ENCODE measurements around the gene GRIK4.

DNA sequence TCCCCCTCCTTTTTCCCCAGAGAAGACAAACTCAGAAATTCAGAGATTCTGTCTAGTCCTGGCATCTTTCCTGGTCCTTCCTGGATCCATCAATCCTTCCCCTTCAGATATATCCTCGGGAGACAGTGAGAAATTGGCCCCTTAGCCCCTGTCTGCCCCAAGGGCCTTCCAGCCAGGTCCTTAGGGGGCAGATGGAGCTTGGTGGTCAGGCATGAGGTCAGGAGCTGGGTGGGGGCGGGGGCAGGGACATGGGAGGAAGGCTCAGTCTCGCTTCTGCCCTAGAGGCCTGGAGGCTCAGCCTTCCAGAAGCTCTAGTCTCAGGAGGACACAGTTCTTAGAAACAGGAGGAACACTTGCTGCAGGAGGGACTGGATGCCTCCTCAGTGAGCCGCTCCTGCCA is 304.6 kb downstream of the GRIK4 start:
- TF ChIP-seq, protein P1, sequence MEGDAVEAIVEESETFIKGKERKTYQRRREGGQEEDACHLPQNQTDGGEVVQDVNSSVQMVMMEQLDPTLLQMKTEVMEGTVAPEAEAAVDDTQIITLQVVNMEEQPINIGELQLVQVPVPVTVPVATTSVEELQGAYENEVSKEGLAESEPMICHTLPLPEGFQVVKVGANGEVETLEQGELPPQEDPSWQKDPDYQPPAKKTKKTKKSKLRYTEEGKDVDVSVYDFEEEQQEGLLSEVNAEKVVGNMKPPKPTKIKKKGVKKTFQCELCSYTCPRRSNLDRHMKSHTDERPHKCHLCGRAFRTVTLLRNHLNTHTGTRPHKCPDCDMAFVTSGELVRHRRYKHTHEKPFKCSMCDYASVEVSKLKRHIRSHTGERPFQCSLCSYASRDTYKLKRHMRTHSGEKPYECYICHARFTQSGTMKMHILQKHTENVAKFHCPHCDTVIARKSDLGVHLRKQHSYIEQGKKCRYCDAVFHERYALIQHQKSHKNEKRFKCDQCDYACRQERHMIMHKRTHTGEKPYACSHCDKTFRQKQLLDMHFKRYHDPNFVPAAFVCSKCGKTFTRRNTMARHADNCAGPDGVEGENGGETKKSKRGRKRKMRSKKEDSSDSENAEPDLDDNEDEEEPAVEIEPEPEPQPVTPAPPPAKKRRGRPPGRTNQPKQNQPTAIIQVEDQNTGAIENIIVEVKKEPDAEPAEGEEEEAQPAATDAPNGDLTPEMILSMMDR (IDR thresholded peaks at IDR 0.05), result no peak
- TF ChIP-seq EP300 (IDR thresholded peaks at IDR 0.05) (no peak), POLR2A (IDR thresholded peaks at IDR 0.05) (no peak)
